HG03159 (cell line): ENCODE measurements around the gene ALDH1L2.
A peak's percentile ranks its signal among the peaks of the same experiment; 100 is the strongest.
"Not testable (repeated sequence)": the region's sequence is repeated elsewhere in the genome, so short reads cannot be mapped to it uniquely, and the experiment has no call there.

ENCODE experiments used
- ATAC-seq: cut with Tn5 transposase; IDR thresholded peaks from one replicate; pipeline ENCODE4 v1.9.1; 2021; ENCODE audit warnings: mild to moderate bottlenecking, moderate library complexity; ENCODE audit not compliant: unreplicated experiment

The ALDH1L2 gene

GRCh38 chr12:105084251-105085250, at the start of gene ALDH1L2:
TSS of gene ALDH1L2 (minus strand) at chr12:105084458. CDS start at chr12:105084436, 22 bp downstream.
- ATAC-seq = peak; percentile 76

GRCh38 chr12:105120551-105120950, 36.3 kb upstream of the ALDH1L2 start:
- no peak for ATAC-seq

DNA sequence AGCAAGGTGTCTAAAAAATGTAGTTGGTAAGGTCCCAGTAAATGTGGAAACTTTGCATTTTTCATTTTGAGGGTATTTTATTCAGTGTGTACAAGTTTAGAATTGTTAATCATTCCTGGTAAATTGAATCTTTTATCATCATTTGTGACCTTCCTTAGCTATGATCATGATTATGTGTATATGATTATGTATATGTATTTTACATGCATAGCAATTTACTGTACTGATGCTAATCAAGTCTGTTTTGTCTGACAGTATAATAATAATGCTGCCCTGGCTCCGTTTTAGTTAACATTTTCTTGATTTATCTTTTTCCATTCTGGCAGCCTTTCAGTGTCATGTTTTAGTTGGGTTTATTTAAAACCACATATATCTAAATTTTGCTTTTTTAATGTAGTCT, 32.7 kb upstream of the ALDH1L2 start:
- no peak for ATAC-seq

- ATAC-seq = no peak
Measured at GRCh38 chr12:105113094-105113493, 28.8 kb upstream of the ALDH1L2 start.

DNA sequence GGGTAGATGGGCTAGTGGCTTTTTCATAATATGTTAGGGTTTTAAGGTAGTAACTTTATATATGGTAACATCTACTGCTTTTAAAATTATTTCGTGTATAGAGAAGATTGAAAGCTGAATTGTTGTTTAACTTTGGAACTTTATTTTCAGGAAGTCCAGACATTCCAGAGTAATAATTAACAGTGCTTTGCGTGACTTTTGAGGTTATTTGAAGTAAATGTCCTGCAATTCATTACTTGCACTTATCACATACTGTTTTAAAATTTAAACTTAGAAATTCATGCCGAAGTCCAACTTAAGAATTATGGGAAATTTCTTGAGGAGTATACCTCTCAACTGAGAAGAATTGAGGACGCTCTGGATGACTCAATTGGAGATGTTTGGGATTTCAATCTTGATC, 26.6 kb upstream of the ALDH1L2 start:
- ATAC-seq = no peak

DNA sequence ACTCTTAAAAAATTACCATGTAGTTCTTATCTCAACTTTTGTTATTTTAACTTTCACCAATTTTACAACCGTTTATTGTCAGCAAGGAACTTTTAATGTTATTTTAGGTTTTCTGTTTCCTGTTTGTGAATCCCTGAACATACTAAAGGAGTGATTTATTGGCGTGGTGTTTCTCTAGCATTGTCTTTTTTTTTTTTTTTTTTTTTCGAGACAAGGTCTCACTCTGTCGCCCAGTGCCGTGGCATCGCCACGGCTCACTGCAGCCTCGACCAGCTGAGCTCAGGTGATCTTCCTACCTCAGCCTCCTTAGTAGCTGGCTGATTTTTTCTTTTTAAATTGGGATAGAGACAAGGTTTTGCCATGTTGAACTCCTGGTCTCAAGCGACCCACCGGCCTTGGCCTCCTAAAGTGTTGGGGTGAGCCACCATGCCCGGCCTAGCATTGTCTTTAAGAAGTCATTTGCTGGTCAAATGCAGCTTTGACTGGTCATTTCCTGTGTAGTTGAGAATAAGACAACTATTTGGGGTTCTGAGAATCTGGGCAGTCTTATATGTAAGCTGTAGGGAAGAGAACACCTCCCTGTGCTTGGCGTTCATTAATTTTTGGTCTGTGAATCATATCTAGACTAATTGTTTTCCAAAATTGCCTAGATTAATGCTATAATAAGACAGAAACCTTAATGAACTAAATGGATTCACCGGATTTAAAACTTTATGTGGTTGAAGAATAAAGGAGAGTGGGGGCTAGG, 25.4 kb upstream of the ALDH1L2 start:
- ATAC-seq = peak; percentile 36

GRCh38 chr12:105107494-105108371, 23.5 kb upstream of the ALDH1L2 start, which contains the start of gene WASHC4:
TSS of gene WASHC4 (plus strand) at chr12:105107731. CDS start at chr12:105107801, 70 bp downstream.
- ATAC-seq = peak; percentile 89

DNA sequence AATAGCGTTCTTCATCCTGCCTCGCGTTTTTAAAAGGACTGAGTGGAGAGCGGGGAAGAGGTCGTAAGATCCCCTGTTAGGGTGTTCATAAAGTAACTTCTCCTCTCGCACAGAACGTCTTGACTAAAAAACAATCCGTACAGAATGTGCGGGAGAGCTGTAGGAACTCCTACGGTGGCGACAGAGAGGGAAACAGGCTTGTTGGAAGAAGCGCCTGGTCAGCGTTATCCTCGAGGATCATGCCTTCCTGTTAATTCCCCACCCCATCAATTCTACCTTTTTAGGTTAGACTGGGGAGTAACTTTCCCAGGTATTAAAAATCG, 22.9 kb upstream of the ALDH1L2 start:
- ATAC-seq = peak; percentile 9

DNA sequence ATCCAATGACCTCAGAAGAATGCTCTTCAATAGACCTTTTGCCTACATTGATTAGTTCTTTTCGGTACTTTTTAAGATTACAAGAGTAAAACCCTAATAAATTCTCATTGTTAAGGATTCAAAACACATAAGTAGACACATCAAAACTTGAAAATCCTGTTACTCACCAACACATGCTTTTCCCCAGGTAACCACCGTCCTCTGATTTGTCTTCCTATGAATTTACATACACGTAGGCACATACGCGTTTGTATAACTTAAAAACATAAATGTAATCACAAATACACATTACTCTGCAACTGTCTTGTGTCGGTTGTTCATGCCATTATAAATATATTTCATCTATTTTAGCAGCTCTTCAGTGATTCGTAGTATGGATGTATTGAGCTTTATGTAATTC, 22.4 kb upstream of the ALDH1L2 start:
- ATAC-seq = no peak

- ATAC-seq = no peak
Measured at GRCh38 chr12:105104762-105105161, 20.5 kb upstream of the ALDH1L2 start.

- no peak for ATAC-seq
Measured at GRCh38 chr12:105102673-105103072, 18.4 kb upstream of the ALDH1L2 start.

- ATAC-seq = no peak
Measured at GRCh38 chr12:105100998-105101397, 16.7 kb upstream of the ALDH1L2 start.

DNA sequence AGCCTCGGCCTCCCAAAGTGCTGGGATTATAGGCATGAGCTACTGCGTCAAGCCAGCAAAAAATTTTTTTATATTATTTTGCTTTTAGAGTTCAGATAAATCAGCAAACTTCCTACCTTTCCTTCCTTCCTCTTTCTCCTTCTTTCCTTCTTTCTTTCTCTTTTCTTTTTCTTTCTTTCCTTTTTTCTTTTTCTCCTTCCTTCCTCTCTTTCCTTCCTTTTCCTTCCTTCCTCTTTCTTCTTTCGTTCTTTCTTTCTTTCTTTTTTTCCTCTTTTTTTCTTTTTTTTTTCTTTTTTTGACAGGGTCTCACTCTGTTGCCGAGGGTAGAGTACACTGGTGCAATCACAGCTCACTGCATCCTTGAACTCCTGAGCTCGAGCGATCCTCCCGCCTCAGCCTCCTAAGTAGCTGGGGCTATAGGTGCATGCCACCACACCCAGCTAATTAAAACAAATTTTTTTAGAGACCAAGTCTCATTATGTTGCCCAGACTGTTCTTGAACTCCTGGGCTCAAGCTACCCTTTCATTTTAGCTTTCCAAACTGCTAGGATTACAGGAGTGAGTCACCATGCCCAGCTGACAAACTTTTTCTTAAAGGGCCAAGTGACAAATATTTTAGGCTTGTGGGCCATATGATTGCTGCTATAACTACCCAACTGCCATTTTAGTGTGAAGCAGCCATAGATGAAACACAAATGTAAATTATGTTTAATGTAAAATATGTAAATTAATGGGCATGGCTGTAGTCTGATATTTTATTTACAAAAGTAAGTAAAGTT, 16.1 kb upstream of the ALDH1L2 start:
- ATAC-seq = no peak

- no peak for ATAC-seq
Measured at GRCh38 chr12:105099356-105099755, 15.1 kb upstream of the ALDH1L2 start.

DNA sequence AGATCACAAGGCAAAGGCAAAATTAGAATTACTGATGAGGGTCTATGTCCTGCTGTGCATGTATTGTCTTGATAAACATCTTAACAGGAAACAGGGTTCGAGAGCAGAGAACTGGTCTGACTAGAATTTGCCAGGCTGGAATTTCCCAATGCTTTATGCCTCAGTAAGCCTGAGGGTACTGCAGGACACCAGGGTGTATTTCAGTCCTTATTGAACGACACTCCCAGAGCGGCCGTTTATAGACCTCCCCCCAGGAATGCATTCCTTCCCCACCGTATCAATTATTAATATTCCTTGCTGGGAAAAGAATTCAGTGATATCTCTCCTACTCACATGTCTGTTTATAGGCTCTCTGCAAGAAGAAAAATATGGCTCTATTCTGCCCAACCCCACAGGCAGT, 11.1 kb upstream of the ALDH1L2 start:
- not testable (repeated sequence) for ATAC-seq

GRCh38 chr12:105092336-105092735, 8.1 kb upstream of the ALDH1L2 start:
- ATAC-seq = no peak

GRCh38 chr12:105091476-105092206, 7.4 kb upstream of the ALDH1L2 start:
- no peak for ATAC-seq

- ATAC-seq = no peak
Measured at GRCh38 chr12:105090361-105090760, 6.1 kb upstream of the ALDH1L2 start.

- ATAC-seq = no peak
Measured at GRCh38 chr12:105089817-105090216, 5.6 kb upstream of the ALDH1L2 start.
